Measurements from ENCODE around the gene HOXB3.

Gene HOXB3

GRCh38 chr17:48592577-48592976, 2.5 kb upstream of the HOXB3 start:
- Histone ChIP-seq H3K4me1 (ENCODE audit: control insufficient read depth in 2 of 2, insufficient read depth in 2 of 2, low read length in 2 of 2) (peaks cover 26 to 34% of the 10 kb centered on the region in 2 donors), H3K36me3 (ENCODE audit: control insufficient read depth in 2 of 2, insufficient read depth in 2 of 2, low read length in 2 of 2) (peaks cover 23 to 29% of the 10 kb centered on the region in 2 donors), H3K9me3 (ENCODE audit: control insufficient read depth in 2 of 2, low read length in 2 of 2) (no peaks in the 10 kb centered on the region), H3K27ac (ENCODE audit: low read depth in 2 of 2, low read length in 2 of 2) (peak overlapping the region; percentile 57 to 87), H3K4me3 (ENCODE audit: low read length in 2 of 2) (peak overlapping the region; percentile 44 to 69), H3K27me3 (ENCODE audit: control insufficient read depth in 2 of 2, insufficient read depth in 2 of 2, low read length in 2 of 2) (peaks cover 0 to 2% of the 10 kb centered on the region in 2 donors), H3K9ac (ENCODE audit: low read depth in 1 of 2, low read length in 2 of 2) (peak overlapping the region; percentile 35 to 57)

DNA sequence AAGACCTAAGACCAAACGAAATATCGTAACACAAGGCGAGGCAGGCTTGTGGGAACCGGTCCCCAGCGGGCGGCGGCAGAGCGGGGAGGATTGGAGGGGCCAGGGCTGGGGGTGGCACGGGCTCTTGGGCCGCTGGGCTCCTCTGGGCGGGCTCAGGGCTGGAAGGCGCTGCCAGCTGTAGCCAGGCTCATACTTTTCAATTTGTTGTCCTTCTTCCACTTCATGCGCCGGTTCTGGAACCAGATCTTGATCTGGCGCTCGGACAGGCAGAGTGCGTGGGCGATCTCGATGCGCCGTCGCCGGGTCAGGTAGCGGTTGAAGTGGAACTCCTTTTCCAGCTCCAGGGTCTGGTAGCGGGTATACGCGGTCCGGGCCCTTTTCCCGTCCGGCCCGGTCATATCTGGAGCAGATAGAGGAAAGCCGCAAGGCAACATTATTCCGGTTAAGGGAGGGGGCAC, 2.0 kb upstream of the HOXB3 start:
- peaks cover 21 to 34% of the 10 kb centered on the region in 2 donors for H3K4me1 ChIP-seq (ENCODE audit: control insufficient read depth in 2 of 2, insufficient read depth in 2 of 2, low read length in 2 of 2)
- H3K4me3 ChIP-seq (ENCODE audit: low read length in 2 of 2), result peak overlapping the region; percentile 2 to 69
- H3K27ac ChIP-seq (ENCODE audit: low read depth in 2 of 2, low read length in 2 of 2), result peak overlapping the region; percentile 57 to 87
- peak overlapping the region in 1 of 2 donors; percentile 35 for H3K9ac ChIP-seq (ENCODE audit: low read depth in 1 of 2, low read length in 2 of 2)
- peaks cover 0 to under 1% of the 10 kb centered on the region in 2 donors for H3K27me3 ChIP-seq (ENCODE audit: control insufficient read depth in 2 of 2, insufficient read depth in 2 of 2, low read length in 2 of 2)
- H3K36me3 ChIP-seq (ENCODE audit: control insufficient read depth in 2 of 2, insufficient read depth in 2 of 2, low read length in 2 of 2), result peaks cover 22 to 26% of the 10 kb centered on the region in 2 donors
- no peaks in the 10 kb centered on the region for H3K9me3 ChIP-seq (ENCODE audit: control insufficient read depth in 2 of 2, low read length in 2 of 2)

- Histone ChIP-seq H3K27me3 (ENCODE audit: control insufficient read depth in 2 of 2, insufficient read depth in 2 of 2, low read length in 2 of 2) (no peaks in the 10 kb centered on the region), H3K36me3 (ENCODE audit: control insufficient read depth in 2 of 2, insufficient read depth in 2 of 2, low read length in 2 of 2) (peaks cover 17 to 23% of the 10 kb centered on the region in 2 donors), H3K9me3 (ENCODE audit: control insufficient read depth in 2 of 2, low read length in 2 of 2) (no peaks in the 10 kb centered on the region), H3K9ac (ENCODE audit: low read depth in 1 of 2, low read length in 2 of 2) (peak overlapping the region; percentile 36 to 38), H3K4me3 (ENCODE audit: low read length in 2 of 2) (peak overlapping the region in 1 of 2 donors; percentile 69), H3K4me1 (ENCODE audit: control insufficient read depth in 2 of 2, insufficient read depth in 2 of 2, low read length in 2 of 2) (peaks cover 16 to 33% of the 10 kb centered on the region in 2 donors), H3K27ac (ENCODE audit: low read depth in 2 of 2, low read length in 2 of 2) (peak overlapping the region; percentile 75 to 87)
Observed at GRCh38 chr17:48591255-48592056, 1.4 kb upstream of the HOXB3 start.

GRCh38 chr17:48590607-48591161, 643 bp upstream of the HOXB3 start:
- H3K4me1 ChIP-seq (ENCODE audit: control insufficient read depth in 2 of 2, insufficient read depth in 2 of 2, low read length in 2 of 2), result peaks cover 18 to 38% of the 10 kb centered on the region in 2 donors

GRCh38 chr17:48589060-48589830, 796 bp downstream of the HOXB3 start:
- peak overlapping the region; percentile 13 to 42 for H3K9ac ChIP-seq (ENCODE audit: low read depth in 1 of 2, low read length in 2 of 2)
- H3K27ac ChIP-seq (ENCODE audit: low read depth in 2 of 2, low read length in 2 of 2), result peak overlapping the region; percentile 75 to 87
- H3K9me3 ChIP-seq (ENCODE audit: control insufficient read depth in 2 of 2, low read length in 2 of 2), result no peaks in the 10 kb centered on the region
- H3K27me3 ChIP-seq (ENCODE audit: control insufficient read depth in 2 of 2, insufficient read depth in 2 of 2, low read length in 2 of 2), result no peaks in the 10 kb centered on the region
- H3K36me3 ChIP-seq (ENCODE audit: control insufficient read depth in 2 of 2, insufficient read depth in 2 of 2, low read length in 2 of 2), result peaks cover 0 to 6% of the 10 kb centered on the region in 2 donors
- H3K4me1 ChIP-seq (ENCODE audit: control insufficient read depth in 2 of 2, insufficient read depth in 2 of 2, low read length in 2 of 2), result peaks cover 19 to 49% of the 10 kb centered on the region in 2 donors
- H3K4me3 ChIP-seq (ENCODE audit: low read length in 2 of 2), result peak overlapping the region; percentile 40 to 53

More at GRCh38 chr17:48590607-48591161, 643 bp upstream of the HOXB3 start:
- H3K9me3 ChIP-seq (ENCODE audit: control insufficient read depth in 2 of 2, low read length in 2 of 2), result no peaks in the 10 kb centered on the region
- peak overlapping the region; percentile 7 to 53 for H3K4me3 ChIP-seq (ENCODE audit: low read length in 2 of 2)
- H3K27me3 ChIP-seq (ENCODE audit: control insufficient read depth in 2 of 2, insufficient read depth in 2 of 2, low read length in 2 of 2), result no peaks in the 10 kb centered on the region
- peak overlapping the region; percentile 38 to 54 for H3K9ac ChIP-seq (ENCODE audit: low read depth in 1 of 2, low read length in 2 of 2)
- H3K27ac ChIP-seq (ENCODE audit: low read depth in 2 of 2, low read length in 2 of 2), result peak overlapping the region; percentile 75 to 87
- H3K36me3 ChIP-seq (ENCODE audit: control insufficient read depth in 2 of 2, insufficient read depth in 2 of 2, low read length in 2 of 2), result peaks cover 10 to 18% of the 10 kb centered on the region in 2 donors

DNA sequence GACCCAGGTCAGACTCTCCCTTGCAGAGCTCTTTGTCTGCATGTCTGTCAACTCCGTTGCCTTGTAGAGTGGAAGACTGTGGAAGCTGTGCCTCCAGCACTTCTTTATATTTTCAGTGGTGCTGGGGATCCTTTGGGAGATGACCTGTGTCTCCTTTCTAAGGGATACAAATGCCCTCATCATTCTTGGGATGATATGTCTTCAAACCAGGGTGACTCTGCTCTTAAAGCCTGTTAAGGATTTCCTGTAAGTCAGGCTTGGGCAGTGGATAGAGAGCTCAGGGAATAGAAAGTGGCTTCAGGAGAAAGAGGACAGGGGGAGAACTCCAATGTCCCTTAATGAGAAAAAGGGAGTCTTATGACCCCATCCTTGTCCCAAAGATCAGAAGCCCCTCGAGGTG, 1.5 kb downstream of the HOXB3 start:
- peak overlapping the region in 1 of 2 donors; percentile 53 for H3K4me3 ChIP-seq (ENCODE audit: low read length in 2 of 2)
- H3K27ac ChIP-seq (ENCODE audit: low read depth in 2 of 2, low read length in 2 of 2), result peak overlapping the region; percentile 75 to 87
- peaks cover 19 to 54% of the 10 kb centered on the region in 2 donors for H3K4me1 ChIP-seq (ENCODE audit: control insufficient read depth in 2 of 2, insufficient read depth in 2 of 2, low read length in 2 of 2)
- H3K36me3 ChIP-seq (ENCODE audit: control insufficient read depth in 2 of 2, insufficient read depth in 2 of 2, low read length in 2 of 2), result peaks cover 0 to 7% of the 10 kb centered on the region in 2 donors
- peak overlapping the region; percentile 24 to 42 for H3K9ac ChIP-seq (ENCODE audit: low read depth in 1 of 2, low read length in 2 of 2)
- no peaks in the 10 kb centered on the region for H3K9me3 ChIP-seq (ENCODE audit: control insufficient read depth in 2 of 2, low read length in 2 of 2)
- no peaks in the 10 kb centered on the region for H3K27me3 ChIP-seq (ENCODE audit: control insufficient read depth in 2 of 2, insufficient read depth in 2 of 2, low read length in 2 of 2)

DNA sequence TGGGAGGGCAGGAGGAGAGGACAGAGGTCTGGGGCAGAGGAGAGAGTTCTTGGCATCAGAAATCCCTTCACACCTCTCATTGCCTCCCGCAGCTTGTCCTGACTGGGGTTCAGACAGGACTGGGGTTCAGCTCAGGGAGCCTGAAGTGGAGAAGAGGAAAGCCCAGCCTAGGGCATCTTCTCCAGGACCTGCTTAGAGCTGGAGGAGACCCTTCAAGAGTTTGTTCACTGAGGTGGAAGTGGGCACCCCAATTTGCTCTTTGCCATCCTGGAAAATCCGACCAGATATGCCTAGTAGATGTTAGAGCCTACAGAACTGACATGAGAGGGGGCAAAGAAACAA, 2.0 kb downstream of the HOXB3 start:
- H3K4me3 ChIP-seq (ENCODE audit: low read length in 2 of 2), result peak overlapping the region; percentile 24 to 53
- H3K9ac ChIP-seq (ENCODE audit: low read depth in 1 of 2, low read length in 2 of 2), result peak overlapping the region in 1 of 2 donors; percentile 24
- peaks cover 19 to 54% of the 10 kb centered on the region in 2 donors for H3K4me1 ChIP-seq (ENCODE audit: control insufficient read depth in 2 of 2, insufficient read depth in 2 of 2, low read length in 2 of 2)
- no peaks in the 10 kb centered on the region for H3K27me3 ChIP-seq (ENCODE audit: control insufficient read depth in 2 of 2, insufficient read depth in 2 of 2, low read length in 2 of 2)
- peaks cover 0 to 8% of the 10 kb centered on the region in 2 donors for H3K36me3 ChIP-seq (ENCODE audit: control insufficient read depth in 2 of 2, insufficient read depth in 2 of 2, low read length in 2 of 2)
- H3K9me3 ChIP-seq (ENCODE audit: control insufficient read depth in 2 of 2, low read length in 2 of 2), result no peaks in the 10 kb centered on the region
- peak overlapping the region; percentile 75 to 87 for H3K27ac ChIP-seq (ENCODE audit: low read depth in 2 of 2, low read length in 2 of 2)

GRCh38 chr17:48587276-48588073, 2.6 kb downstream of the HOXB3 start:
- Histone ChIP-seq H3K9ac (ENCODE audit: low read depth in 1 of 2, low read length in 2 of 2) (peak overlapping the region; percentile 35 to 38), H3K4me1 (ENCODE audit: control insufficient read depth in 2 of 2, insufficient read depth in 2 of 2, low read length in 2 of 2) (peaks cover 25 to 57% of the 10 kb centered on the region in 2 donors), H3K27ac (ENCODE audit: low read depth in 2 of 2, low read length in 2 of 2) (peak overlapping the region; percentile 85 to 87), H3K36me3 (ENCODE audit: control insufficient read depth in 2 of 2, insufficient read depth in 2 of 2, low read length in 2 of 2) (peaks cover 0 to 6% of the 10 kb centered on the region in 2 donors), H3K27me3 (ENCODE audit: control insufficient read depth in 2 of 2, insufficient read depth in 2 of 2, low read length in 2 of 2) (no peaks in the 10 kb centered on the region), H3K4me3 (ENCODE audit: low read length in 2 of 2) (peak overlapping the region; percentile 46 to 83), H3K9me3 (ENCODE audit: control insufficient read depth in 2 of 2, low read length in 2 of 2) (no peaks in the 10 kb centered on the region)
